ENCODE measurements around the gene C2CD4B.

DNA sequence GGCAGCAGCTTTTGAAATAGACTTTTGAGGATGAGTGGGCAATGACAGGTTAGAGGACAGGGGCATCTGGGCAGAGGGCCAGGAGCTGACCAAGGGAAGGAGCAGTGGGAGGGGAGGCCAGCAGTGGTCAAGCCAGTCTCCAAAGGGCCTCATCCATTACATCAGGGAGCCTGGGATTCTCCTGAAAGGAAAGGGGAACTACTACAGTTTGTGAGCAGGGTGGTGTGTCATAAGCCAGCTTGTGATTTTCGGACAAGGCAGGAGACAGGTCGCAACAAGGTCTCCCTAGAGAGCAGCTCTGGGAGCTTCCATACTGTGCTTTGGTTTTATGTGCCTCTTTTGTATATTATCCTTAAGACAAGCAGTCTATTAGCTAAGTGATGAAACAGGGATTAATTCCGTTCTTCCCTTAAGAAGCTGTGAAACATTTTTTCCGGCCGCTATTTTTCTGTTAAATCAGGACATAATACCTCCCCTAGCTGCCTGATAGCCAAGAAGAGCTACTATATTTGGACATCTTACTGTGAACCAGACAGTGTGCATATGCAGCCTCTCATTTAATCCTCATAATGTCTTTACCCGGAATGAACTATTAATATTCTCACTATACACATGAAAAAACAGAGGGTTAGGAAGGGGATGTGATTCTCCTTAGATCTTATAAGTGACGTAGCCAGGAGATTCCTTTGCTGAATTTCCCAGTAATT is 46.4 kb downstream of the C2CD4B start:
- TF ChIP-seq, protein P1, sequence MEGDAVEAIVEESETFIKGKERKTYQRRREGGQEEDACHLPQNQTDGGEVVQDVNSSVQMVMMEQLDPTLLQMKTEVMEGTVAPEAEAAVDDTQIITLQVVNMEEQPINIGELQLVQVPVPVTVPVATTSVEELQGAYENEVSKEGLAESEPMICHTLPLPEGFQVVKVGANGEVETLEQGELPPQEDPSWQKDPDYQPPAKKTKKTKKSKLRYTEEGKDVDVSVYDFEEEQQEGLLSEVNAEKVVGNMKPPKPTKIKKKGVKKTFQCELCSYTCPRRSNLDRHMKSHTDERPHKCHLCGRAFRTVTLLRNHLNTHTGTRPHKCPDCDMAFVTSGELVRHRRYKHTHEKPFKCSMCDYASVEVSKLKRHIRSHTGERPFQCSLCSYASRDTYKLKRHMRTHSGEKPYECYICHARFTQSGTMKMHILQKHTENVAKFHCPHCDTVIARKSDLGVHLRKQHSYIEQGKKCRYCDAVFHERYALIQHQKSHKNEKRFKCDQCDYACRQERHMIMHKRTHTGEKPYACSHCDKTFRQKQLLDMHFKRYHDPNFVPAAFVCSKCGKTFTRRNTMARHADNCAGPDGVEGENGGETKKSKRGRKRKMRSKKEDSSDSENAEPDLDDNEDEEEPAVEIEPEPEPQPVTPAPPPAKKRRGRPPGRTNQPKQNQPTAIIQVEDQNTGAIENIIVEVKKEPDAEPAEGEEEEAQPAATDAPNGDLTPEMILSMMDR (IDR thresholded peaks at IDR 0.05), result peak in 1 of 6 experiments; percentile 8
- TF ChIP-seq EP300 (IDR thresholded peaks at IDR 0.05), result no peak
